ENCODE results near the gene CCDC188.

The CCDC188 gene

DNA sequence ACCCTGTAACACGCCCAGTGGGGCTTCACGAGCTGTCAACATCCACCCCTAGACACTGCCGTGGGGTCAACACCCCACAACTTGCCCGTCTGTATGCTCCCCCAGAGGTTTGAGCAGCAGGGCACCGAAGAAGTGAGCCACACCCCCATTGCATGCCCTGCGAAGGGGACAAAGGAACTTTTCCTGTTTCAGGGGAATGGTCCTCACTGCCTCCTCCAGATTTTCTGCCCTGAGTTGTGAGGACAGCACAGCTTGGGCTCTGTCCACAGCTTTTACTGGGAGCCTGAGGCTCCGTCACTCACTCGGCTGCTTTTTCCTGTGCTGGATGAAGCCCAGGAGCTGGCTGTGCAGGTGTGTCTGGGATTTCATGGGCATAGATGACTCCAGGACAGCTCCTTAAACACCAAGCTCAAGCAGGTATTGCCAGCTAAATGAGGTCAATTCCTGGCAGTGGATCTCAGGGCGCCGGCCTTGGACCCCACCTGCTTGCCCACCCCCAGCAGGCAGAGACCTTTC, 40.2 kb upstream of the CCDC188 start:
- TF ChIP-seq POLR2A (IDR thresholded peaks at IDR 0.05; ENCODE audit: low read depth, low read length) = no peak
- FAIRE-seq = no peak
- no peak for DNase-seq (ENCODE audit: insufficient read length, low spot score)

DNA sequence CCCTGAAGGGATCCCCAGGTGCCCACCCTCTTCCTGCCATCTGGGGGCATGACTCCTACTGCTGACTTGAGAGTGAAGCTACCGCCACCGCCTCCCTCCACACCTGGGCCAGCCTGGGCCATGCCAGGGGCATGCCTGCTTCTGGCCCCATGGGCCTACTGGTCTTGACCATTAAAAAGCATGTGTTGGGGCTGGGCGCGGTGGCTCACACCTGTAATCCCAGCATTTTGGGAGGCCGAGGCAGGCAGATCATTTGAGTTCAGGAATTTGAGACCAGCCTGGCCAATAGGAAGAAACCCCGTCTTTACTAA, 37.7 kb upstream of the CCDC188 start:
- no peak for FAIRE-seq
- TF ChIP-seq POLR2A (IDR thresholded peaks at IDR 0.05; ENCODE audit: low read depth, low read length) = no peak
- no peak for DNase-seq (ENCODE audit: insufficient read length, low spot score)

DNA sequence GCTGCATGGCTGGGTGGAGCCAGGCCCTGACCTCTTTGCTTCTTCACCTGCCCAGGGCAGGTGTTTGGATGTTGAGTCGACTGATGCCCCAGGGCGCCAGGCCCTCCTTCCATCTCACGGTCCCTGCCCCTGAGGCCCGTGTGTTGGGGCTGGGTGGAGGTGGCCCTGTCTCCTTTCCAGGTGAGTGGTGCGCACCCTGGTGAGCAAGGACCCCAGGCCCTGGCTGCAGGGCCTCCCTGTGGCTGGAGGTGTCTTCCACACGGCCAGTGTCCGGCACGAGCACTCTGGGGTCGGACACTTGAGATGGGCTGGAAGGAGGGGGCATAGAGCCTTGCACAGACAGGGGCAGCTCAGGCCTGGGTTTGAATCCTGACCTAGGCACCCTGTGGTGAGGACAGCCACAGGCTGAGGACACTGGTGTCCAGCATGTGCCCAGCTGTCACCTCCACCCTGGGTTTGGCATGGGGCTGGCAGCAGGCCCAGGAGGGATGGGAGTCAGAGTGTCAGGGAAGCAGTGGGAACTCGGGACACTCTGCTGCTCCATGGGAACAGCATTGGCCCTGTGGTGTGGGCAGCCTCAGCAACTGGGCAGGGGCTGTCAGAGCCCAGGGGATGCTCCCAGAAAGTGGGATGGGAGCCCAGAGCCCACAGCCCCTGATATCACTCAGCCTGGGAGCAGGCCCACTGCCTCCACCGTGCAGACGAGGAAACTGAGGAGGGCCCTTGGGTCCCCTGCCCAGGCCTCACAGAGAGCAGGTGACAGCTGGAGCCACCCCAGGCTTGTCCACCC, 37.1 kb upstream of the CCDC188 start:
- no peak for TF ChIP-seq POLR2A (IDR thresholded peaks at IDR 0.05; ENCODE audit: low read depth, low read length)
- FAIRE-seq = no peak
- DNase-seq (ENCODE audit: insufficient read length, low spot score) = no peak

DNA sequence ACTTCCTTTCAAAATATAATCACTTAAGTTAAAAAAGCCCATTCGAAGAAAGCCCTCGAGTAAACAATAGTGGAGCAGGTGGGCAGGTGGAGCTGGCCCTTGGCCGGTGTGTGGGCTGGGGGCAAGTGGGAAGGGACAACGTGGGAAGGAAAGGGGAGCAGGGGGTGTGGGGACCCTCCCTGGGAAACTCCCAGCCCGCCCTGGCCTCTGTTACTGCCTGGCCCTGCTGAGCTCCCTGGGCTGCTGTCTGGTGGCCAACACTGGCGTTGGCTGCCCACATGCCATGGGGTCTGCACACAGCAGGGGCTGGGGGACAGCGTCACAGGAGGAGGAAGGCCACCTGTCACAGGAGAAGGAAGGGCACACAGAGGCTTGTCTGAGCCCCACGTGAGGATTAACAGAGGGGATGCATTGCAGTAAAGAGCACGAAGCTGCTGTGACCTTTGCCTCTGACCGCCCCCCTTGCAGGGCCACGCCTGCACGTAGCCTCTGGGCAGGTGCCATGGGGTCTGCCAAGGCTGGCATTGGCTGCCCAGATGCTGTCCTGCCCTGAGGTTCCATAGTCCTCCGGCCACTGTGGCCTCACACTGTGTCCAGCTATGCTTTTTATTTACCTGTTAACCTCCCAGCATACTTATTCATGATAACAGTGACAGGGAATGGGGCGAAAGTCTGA, 36.2 kb upstream of the CCDC188 start:
- DNase-seq (ENCODE audit: insufficient read length, low spot score) (no peak), FAIRE-seq (no peak)
- TF ChIP-seq POLR2A (IDR thresholded peaks at IDR 0.05; ENCODE audit: low read depth, low read length) = no peak

DNA sequence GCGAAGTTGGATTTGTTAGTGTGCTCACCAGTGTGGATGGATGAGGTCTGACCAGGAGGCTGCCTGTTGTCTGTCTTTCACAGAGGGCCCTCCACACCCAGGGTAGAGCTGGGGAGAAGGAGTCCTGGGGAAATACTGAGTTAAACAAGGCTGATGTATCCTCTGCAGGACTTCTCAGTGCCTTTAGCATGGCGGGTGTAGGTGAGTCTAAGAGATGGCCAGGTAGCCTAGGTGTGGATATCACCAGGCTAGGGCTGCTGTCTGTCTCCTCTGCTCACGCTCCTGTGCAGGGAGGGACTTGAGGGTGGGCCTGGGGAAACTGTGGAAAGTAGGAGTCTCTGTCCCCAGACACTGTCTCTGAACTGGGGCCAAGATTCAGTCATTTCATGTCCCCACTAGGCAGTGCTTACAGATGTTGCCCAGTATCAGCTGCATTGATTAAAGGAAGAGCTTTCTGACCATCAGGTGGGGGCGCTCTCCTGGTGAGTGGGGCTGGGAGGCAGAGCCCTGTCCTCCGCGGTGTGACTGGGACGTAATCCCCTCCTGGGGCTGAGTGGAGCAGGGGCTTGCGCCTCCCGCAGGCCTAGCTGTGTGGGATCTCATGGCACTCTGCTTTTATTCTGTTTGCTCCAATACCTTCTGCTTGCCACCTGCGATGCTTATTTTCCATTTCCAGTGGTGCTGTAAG, 35.5 kb upstream of the CCDC188 start:
- no peak for TF ChIP-seq POLR2A (IDR thresholded peaks at IDR 0.05; ENCODE audit: low read depth, low read length)
- FAIRE-seq = no peak
- DNase-seq (ENCODE audit: insufficient read length, low spot score) = no peak

DNA sequence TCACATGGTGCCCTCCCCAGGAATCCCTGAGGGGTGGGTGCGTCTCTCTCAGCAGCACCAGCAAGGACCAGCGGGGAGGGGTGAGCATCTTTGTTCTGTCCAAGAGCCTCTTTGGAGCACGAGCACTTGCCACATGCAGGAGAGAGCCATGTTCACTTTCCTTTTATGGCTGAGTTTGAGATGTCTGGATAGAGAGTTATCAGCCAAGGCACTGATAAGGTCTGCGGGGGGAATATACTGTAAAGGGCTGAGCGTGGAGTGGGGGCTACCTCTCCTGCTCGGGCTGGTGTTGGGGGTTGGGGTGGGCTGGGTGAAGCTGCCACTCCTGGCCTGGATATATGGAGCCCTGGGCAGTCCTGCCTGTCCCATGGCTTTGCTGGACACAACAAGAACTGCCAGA, 34.9 kb upstream of the CCDC188 start:
- TF ChIP-seq POLR2A (IDR thresholded peaks at IDR 0.05; ENCODE audit: low read depth, low read length) = no peak
- DNase-seq (ENCODE audit: insufficient read length, low spot score) = no peak
- FAIRE-seq = no peak

DNA sequence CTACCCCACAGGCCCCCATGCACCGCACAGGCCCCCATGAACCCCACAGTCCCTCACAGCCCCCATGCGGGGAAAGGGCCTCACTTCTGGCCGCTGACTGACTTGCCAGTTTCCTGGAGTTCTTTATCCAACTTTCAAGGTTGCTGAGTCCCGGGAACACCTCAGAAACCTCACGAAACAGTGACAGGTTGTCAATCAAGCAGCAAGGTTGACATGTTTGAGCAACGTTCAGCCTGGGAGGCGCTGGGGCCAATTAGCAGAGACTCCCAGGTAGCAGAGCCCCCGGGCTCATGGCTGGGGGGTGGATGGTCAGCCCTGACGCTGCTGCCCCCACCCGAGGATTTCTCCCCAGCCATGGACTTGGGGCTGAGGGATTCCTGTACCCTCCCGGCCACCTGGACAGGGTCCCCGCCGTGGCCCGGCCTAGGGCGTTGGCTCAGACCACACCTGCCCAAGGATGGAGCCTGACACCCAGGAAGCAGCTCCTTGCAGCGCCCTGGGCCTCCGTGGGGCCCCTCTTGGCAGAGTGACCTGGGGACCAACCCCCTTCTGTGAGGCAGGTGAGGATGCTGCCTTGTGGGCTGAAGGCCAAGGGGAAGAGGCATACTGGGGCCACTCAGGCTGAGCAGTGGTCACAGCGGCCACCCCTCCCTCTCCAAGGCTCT, 33.8 kb upstream of the CCDC188 start:
- FAIRE-seq = no peak
- DNase-seq (ENCODE audit: insufficient read length, low spot score) = no peak
- TF ChIP-seq POLR2A (IDR thresholded peaks at IDR 0.05; ENCODE audit: low read depth, low read length) = no peak

DNA sequence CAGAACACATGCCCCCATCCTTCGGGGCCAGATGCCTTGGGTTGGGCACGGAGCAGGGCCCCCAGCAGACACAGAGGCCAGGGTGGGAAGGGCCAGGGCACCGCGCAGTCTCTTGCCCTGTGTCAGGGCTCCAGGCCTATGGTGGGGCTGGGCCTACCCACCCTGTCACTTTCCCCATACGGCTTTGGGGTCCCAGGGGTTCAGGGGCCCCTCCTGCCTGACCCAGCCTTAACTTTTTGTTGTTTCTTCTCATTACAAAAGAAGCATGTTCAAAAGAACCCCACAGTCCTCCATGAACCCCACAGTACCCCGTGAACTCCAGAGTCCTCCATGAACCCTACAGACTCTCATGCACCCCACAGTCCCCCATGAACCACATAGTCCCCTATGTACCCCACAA, 33.0 kb upstream of the CCDC188 start:
- FAIRE-seq (no peak), DNase-seq (ENCODE audit: insufficient read length, low spot score) (no peak)
- TF ChIP-seq POLR2A (IDR thresholded peaks at IDR 0.05; ENCODE audit: low read depth, low read length) = no peak

DNA sequence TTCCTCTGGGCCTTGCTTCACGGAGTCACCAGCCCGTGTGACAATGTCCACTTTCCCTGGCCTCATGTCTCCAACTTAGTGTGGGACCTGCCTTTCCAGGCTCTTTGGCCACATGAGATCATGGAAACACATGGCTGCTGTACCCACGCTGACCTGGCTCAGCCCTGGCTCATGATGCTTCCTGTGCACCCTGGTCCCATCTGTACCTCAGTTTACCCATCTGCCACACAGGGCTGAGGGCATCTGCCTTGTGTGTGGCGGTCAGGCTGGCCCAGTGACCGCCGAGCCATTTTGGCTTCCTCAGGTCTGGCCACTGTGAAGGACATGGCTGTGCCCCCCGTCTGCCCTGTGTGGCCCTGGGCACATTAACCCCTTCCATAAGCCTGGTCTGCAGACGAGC, 32.2 kb upstream of the CCDC188 start:
- TF ChIP-seq POLR2A (IDR thresholded peaks at IDR 0.05; ENCODE audit: low read depth, low read length) = no peak
- no peak for FAIRE-seq
- no peak for DNase-seq (ENCODE audit: insufficient read length, low spot score)

DNA sequence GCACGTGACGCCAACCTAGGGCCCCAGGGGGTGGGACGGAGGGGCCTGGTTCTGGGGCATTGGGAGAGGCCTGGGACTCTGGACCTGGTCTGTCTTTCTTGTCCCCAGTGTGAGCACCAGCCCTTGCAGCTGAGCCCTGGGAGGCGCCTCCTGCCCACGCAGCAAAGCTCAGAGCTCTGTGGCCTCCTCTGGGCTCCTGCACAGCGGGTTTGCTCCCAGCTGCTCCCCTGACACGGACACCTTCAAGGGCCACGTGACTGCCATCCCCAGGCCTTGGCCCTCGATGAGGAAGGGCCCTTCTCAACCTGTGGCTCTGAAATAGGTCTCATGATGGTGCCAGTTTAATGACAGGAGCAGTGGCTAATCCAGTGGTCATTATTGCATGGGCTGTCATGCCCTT, 31.5 kb upstream of the CCDC188 start:
- no peak for FAIRE-seq
- no peak for DNase-seq (ENCODE audit: insufficient read length, low spot score)
- TF ChIP-seq POLR2A (IDR thresholded peaks at IDR 0.05; ENCODE audit: low read depth, low read length) = no peak

DNA sequence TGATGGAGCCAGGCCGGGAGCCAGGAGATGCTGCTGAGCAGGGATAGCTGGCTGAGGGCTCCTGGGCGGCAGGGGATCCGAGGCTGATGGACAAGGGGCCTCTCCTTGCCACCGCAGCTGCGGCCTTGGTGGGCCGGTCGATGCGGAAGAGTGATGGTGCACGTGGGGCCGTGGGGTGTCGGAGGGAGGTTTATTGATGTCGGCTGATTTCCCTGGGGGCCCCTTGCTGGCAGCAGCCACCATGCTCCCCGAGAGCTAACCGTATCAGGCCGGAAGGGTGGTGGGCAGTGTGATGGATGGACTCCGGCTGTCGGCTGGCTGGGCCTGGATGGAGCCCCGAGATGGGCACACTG, 31.0 kb upstream of the CCDC188 start:
- DNase-seq (ENCODE audit: insufficient read length, low spot score) = no peak
- no peak for TF ChIP-seq POLR2A (IDR thresholded peaks at IDR 0.05; ENCODE audit: low read depth, low read length)
- no peak for FAIRE-seq

DNA sequence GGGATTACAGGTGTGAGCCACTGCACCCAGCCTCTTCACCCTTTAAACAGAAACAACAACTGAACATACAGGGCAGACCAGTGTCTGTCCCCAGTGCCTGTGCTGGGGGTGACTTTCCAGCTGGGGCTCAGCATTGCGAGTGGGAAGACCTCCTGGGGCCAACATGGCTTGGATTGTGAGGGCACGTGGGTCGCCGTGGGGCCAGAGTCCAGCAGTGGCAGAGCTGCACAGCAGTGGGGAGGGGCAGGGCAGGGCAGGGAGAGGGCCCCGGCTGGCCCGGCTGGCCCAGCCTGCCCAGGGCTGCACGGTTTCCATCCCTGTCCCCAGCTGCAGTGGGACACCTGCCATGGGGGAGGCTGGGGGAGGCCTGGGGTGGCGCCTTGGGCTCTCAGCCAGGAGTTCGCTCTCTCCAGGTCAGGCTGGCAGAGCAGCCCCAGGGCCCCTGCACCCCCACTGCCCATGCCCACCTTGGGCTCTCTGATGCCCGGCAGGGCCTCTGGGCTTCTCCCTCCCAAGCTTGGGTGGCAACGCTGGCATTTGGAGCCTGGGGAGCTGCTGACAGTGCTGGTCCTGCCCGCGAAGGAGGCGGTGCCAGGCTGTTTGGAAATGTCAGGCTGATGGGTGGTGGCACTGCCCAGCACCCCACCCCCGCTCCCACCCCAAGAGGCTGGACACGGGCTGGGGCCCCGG, 30.5 kb upstream of the CCDC188 start:
- no peak for TF ChIP-seq POLR2A (IDR thresholded peaks at IDR 0.05; ENCODE audit: low read depth, low read length)
- DNase-seq (ENCODE audit: insufficient read length, low spot score) (no peak), FAIRE-seq (no peak)

DNA sequence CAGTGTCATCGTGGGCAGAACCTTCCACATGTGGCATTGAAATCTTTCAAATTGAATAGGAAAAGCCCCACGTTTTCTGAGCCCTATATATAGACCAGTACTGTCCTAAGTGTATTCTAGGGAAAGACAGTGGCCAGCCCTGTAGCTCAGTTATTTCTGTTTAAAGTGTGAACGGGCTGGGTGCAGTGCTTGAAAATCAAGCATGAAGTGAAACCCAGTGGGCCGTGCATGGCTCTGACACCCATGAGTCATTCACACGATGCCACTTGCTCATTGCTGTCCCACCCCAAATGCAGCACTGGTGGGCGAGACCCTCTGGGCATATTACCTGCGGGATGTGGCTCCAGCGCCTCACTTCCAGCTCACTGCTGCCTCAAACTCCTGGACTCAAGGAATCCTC, 29.8 kb upstream of the CCDC188 start:
- no peak for TF ChIP-seq POLR2A (IDR thresholded peaks at IDR 0.05; ENCODE audit: low read depth, low read length)
- FAIRE-seq = no peak
- DNase-seq (ENCODE audit: insufficient read length, low spot score) = no peak

DNA sequence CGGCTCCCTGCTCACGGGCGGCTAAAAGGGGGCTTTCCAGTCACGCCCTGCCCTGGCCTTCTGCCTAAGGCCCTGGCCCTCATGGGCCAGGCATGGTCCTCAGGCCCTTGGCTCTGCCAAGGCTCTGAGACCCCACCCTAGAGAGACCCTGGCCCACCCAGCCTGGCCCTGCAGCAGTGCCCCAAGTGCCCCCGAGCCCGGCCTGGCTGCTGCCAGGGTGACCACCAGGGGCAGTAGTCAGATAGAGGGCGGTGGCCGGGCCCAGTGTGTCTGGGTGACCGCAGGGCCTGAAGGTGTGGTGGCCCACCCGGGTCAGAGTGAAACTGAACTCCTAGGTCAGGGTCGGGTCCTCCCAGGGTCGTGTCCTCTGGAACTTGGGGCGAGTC, 29.4 kb upstream of the CCDC188 start:
- DNase-seq (ENCODE audit: insufficient read length, low spot score) (no peak), FAIRE-seq (no peak)
- no peak for TF ChIP-seq POLR2A (IDR thresholded peaks at IDR 0.05; ENCODE audit: low read depth, low read length)
